Lower leg skin (tissue), 3 donors: Measurements from ENCODE around the gene TPMT.

Experiments
- POLR2A ChIP-seq, 2 donors: fragments of 450-650 bp; IDR thresholded peaks; one replicate each; pipeline ENCODE4 v1.6.1; 2016 to 2017; ENCODE audit warnings: antibody characterized with exemption in 2 of 2, mild to moderate bottlenecking in 1 of 2, moderate library complexity in 1 of 2
- TF ChIP-seq, protein P1 (sequence below), 3 donors: fragments of 450-650 bp; IDR thresholded peaks; one replicate each; pipeline ENCODE4 v1.5.1; 2016; ENCODE audit warnings: antibody characterized with exemption in 3 of 3, mild to moderate bottlenecking in 3 of 3, moderate library complexity in 2 of 3

GRCh38 chr6:18192026-18192425, 37.1 kb upstream of the TPMT start:
- TF ChIP-seq, protein P1, sequence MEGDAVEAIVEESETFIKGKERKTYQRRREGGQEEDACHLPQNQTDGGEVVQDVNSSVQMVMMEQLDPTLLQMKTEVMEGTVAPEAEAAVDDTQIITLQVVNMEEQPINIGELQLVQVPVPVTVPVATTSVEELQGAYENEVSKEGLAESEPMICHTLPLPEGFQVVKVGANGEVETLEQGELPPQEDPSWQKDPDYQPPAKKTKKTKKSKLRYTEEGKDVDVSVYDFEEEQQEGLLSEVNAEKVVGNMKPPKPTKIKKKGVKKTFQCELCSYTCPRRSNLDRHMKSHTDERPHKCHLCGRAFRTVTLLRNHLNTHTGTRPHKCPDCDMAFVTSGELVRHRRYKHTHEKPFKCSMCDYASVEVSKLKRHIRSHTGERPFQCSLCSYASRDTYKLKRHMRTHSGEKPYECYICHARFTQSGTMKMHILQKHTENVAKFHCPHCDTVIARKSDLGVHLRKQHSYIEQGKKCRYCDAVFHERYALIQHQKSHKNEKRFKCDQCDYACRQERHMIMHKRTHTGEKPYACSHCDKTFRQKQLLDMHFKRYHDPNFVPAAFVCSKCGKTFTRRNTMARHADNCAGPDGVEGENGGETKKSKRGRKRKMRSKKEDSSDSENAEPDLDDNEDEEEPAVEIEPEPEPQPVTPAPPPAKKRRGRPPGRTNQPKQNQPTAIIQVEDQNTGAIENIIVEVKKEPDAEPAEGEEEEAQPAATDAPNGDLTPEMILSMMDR (IDR thresholded peaks at IDR 0.05), result no peak
- TF ChIP-seq POLR2A (IDR thresholded peaks at IDR 0.05), result no peak
